T-helper 1 cell (primary cell): ENCODE measurements around the gene RNU2-1.
"Not testable (repeated sequence)": the region's sequence is repeated elsewhere in the genome, so short reads cannot be mapped to it uniquely, and the experiment has no call there.

Experiments used
- DNase-seq, 5 donors: peaks; one replicate each; pipeline ENCODE4 v3.0.0-alpha.2; 2012 to 2020

The RNU2-1 gene

GRCh38 chr17:43216369-43216761 is 17.4 kb downstream of the RNU2-1 start:
- DNase-seq, result no peak

- no peak for DNase-seq
Observed at GRCh38 chr17:43215341-43215740, 18.4 kb downstream of the RNU2-1 start.

- no peak for DNase-seq
Observed at GRCh38 chr17:43213545-43213944, 20.2 kb downstream of the RNU2-1 start.

- no peak for DNase-seq
Observed at GRCh38 chr17:43212641-43213490, 20.9 kb downstream of the RNU2-1 start.

- peak; percentile 48 to 84 (median 65) for DNase-seq
Observed at GRCh38 chr17:43211480-43212402, 22.0 kb downstream of the RNU2-1 start, which contains the start of gene TMEM106A. TSS of gene TMEM106A (plus strand) at chr17:43211875. CDS start at chr17:43213042, 1,167 bp downstream.

GRCh38 chr17:43211123-43211479 is 22.7 kb downstream of the RNU2-1 start:
- no peak for DNase-seq

GRCh38 chr17:43210576-43210975 is 23.2 kb downstream of the RNU2-1 start:
- DNase-seq, result no peak

- DNase-seq, result not testable (repeated sequence)
Observed at GRCh38 chr17:43203013-43203412, 30.8 kb downstream of the RNU2-1 start.

- DNase-seq, result no peak
Observed at GRCh38 chr17:43200127-43200526, 33.6 kb downstream of the RNU2-1 start.

- DNase-seq, result no peak
Observed at GRCh38 chr17:43199633-43200032, 34.1 kb downstream of the RNU2-1 start.

GRCh38 chr17:43193251-43193650 is 40.5 kb downstream of the RNU2-1 start:
- DNase-seq, result no peak

- DNase-seq, result not testable (repeated sequence)
Observed at GRCh38 chr17:43186656-43187055, 47.1 kb downstream of the RNU2-1 start.

- no peak for DNase-seq
Observed at GRCh38 chr17:43183921-43184320, 49.9 kb downstream of the RNU2-1 start.
